Effector memory CD8-positive, alpha-beta T cell (primary cell): ENCODE results near the gene CAPRIN1.
"Not testable (repeated sequence)": the region's sequence is repeated elsewhere in the genome, so short reads cannot be mapped to it uniquely, and the experiment has no call there.

Source experiments
- ATAC-seq: fragments of 150-1000 bp; cut with Tn5 transposase; replicated peaks from 2 replicates; pipeline ENCODE4 v1.10.0; 2021; ENCODE audit warnings: mild to moderate bottlenecking, moderate library complexity
- DNase-seq, 3 experiments: peaks; one replicate each; pipeline ENCODE4 v3.0.0; 2021
- H3K27ac Mint-ChIP-seq, 2 donors: one replicate each; pipeline ENCODE4 v1.8.0; 2022; ENCODE audit warnings: mild to moderate bottlenecking in 2 of 2, mixed read lengths in 2 of 2, moderate library complexity in 2 of 2
- H3K27me3 Mint-ChIP-seq, 2 donors: one replicate each; pipeline ENCODE4 v1.8.0; 2022; ENCODE audit warnings: mixed read lengths in 2 of 2
- H3K36me3 Mint-ChIP-seq: one replicate; pipeline ENCODE4 v1.8.0; 2022; ENCODE audit warnings: mild to moderate bottlenecking, moderate library complexity, mixed read lengths; ENCODE audit not compliant: insufficient read depth
- H3K4me1 Mint-ChIP-seq, 2 donors: one replicate each; pipeline ENCODE4 v1.8.0; 2022; ENCODE audit warnings: low read depth in 2 of 2, mixed read lengths in 2 of 2
- H3K4me3 Mint-ChIP-seq, 2 donors: one replicate each; pipeline ENCODE4 v1.8.0; 2022; ENCODE audit warnings: mild to moderate bottlenecking in 2 of 2, mixed read lengths in 2 of 2, moderate library complexity in 2 of 2
- H3K9me3 Mint-ChIP-seq, 2 donors: one replicate each; pipeline ENCODE4 v1.8.0; 2022; ENCODE audit warnings: mixed read lengths in 2 of 2

CAPRIN1 gene

DNA sequence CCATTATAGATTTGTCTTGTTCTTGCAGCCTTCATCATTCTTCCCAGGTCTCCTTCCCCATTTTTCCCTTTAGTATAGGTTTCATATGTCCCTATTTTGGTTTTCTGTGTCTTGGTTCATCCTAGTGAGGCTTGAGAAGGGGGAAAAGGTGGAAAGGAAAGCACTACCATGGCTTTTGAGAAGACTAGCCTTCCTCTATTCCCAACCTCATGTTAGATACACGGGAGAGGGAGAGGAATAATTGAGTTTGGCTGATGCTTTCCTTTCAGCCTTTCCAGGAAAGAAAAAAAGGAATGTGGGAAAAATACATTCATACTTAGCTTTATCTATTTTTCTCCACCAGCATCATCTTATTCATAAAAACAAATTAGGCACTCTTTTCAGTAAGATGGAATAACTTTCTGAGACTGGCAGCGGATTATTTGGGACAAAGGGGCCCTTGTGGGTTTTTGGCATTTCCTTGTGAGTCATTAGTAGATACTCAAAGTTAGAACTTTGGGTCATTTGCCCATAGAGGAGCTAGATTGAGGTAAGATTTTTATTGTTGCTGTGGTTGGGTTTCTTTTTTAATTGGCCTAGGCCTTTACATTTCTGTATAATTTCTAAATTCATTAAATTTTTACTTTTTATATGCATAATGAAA lies 23.8 kb downstream of the CAPRIN1 start:
- Mint-ChIP-seq H3K27me3 (no peaks in the 10 kb centered on the region), H3K4me3 (no peak overlapping the region), H3K27ac (peak overlapping the region; percentile 8 to 76), H3K4me1 (peaks cover 11 to 47% of the 10 kb centered on the region in 2 donors), H3K9me3 (no peaks in the 10 kb centered on the region), H3K36me3 (peaks cover 69% of the 10 kb centered on the region)
- DNase-seq: no peak
- no peak for ATAC-seq

DNA sequence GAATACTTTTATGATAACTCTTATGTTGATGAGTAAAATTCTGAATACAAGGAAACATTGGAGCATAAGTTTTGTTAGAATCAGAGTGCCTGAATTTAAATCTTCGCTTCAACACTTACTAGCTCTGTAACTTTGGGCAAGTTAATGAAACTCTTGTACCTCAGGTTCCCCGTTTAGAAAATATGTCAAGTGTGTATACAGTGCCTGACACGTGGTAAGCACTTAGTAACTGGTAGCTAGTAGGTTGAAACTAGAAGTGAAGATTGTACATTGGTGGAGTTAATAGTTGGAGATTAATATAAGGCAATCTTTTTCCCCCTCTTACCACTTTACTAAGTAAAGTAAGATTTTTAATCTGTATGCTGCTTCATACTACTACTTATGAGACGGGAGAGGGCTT lies 29.1 kb downstream of the CAPRIN1 start:
- Mint-ChIP-seq H3K4me3 (no peak overlapping the region), H3K27ac (no peak overlapping the region), H3K36me3 (peaks cover 92% of the 10 kb centered on the region), H3K9me3 (no peaks in the 10 kb centered on the region), H3K27me3 (no peaks in the 10 kb centered on the region), H3K4me1 (peaks cover 2 to 38% of the 10 kb centered on the region in 2 donors)
- ATAC-seq (no peak), DNase-seq (no peak)

DNA sequence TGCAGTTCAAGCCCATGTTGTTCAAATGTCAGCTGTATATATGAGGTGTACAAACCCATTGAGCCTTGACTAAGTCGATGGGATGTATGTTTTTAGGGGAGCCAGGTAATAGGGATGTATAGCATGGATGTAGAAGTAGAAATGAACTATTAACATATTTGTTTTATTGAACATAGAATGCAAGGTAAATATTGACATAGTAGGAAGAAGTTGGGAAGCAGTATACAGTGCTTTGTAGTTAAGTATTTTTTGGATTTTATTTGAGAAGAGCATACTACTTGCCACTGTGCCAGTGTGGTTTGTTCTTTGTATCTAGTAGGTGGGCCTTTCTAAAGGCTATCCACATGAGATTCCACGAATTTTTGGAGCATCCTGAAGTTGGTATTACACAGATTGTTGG lies 33.1 kb downstream of the CAPRIN1 start:
- Mint-ChIP-seq H3K4me3 (no peak overlapping the region), H3K27me3 (no peaks in the 10 kb centered on the region), H3K4me1 (peaks cover 8 to 26% of the 10 kb centered on the region in 2 donors), H3K27ac (peak overlapping the region; percentile 72 to 91), H3K36me3 (peaks cover 99% of the 10 kb centered on the region), H3K9me3 (no peaks in the 10 kb centered on the region)
- ATAC-seq (no peak), DNase-seq (no peak)

DNA sequence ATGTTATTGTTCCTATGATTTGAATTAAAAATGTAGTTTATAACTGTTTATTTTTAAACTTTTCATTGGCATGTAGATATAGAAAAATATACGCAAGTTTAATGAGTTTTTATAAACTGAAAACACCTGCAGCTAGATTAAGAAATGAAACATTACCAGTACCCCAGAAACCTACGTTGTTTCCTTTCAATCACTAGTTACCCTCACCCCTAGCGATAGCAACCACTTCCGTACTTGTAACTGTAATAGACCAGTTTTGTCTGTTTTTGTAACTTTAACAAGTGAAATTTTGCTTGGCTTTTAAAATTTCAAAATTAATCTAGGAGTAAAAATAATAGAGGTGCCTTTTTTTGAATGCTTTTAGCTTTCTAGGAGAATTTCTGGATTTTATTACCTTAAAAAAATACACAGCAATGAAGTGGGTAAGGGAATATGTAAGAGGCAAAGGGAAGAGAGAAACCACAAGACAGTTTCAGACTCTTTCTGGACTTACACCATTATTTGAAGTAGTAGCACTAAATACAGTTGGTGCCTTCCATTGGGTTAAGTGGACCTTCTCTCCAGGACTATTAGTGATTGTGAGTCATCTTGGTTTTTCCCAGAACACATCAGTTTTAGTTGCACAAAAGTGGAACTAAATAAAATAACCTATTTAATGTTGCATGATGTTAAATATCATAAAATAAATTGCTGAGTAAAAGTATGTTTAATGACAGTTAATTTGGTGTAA lies 35.2 kb downstream of the CAPRIN1 start:
- peaks cover 98% of the 10 kb centered on the region for H3K36me3 Mint-ChIP-seq
- ATAC-seq (peak; percentile 84), DNase-seq (no peak)
- H3K27ac Mint-ChIP-seq: peak overlapping the region; percentile 84 to 91
- no peaks in the 10 kb centered on the region for H3K27me3 Mint-ChIP-seq
- H3K4me1 Mint-ChIP-seq: peaks cover 8 to 26% of the 10 kb centered on the region in 2 donors
- no peaks in the 10 kb centered on the region for H3K9me3 Mint-ChIP-seq
- H3K4me3 Mint-ChIP-seq: peak overlapping the region; percentile 19 to 43

DNA sequence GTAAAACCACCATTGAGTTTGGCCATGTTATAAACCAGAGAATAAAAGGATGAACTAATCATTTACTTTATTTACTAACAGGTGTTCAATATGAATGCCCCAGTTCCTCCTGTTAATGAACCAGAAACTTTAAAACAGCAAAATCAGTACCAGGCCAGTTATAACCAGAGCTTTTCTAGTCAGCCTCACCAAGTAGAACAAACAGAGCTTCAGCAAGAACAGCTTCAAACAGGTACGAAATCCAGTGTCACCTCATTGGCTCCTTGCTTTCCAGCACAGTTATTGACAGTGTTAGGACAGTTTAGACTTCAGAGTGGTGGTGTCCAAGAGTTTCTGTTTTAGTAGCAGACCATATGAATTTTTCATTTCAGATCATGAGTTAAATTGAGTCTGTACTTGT lies 40.3 kb downstream of the CAPRIN1 start:
- no peaks in the 10 kb centered on the region for H3K27me3 Mint-ChIP-seq
- no peak for ATAC-seq
- peak overlapping the region in 1 of 2 donors; percentile 90 for H3K27ac Mint-ChIP-seq
- H3K36me3 Mint-ChIP-seq: peaks cover 94% of the 10 kb centered on the region
- no peak for DNase-seq
- peaks cover 0 to 4% of the 10 kb centered on the region in 2 donors for H3K4me1 Mint-ChIP-seq
- H3K4me3 Mint-ChIP-seq: no peak overlapping the region
- H3K9me3 Mint-ChIP-seq: no peaks in the 10 kb centered on the region

DNA sequence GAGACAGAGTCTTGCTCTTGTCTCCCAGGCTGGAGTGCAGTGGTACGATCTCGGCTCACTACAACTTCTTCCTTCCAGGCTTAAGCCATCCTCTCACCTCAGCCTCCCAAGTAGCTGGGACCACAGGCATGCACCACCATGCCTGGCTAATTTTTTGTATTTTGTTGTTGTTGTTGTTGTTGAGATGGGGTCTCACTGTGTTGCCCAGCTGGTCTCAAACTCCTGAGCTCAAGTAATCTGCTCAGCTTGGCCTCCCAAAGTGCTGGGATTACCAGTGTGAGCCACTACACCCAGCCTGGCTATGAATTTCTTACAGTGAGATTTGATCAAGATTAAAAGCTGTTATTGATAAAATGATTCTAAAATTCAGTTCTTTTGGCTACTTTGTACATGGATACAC lies 43.4 kb downstream of the CAPRIN1 start:
- H3K4me3 Mint-ChIP-seq, ATAC-seq, DNase-seq, H3K9me3 Mint-ChIP-seq, H3K27me3 Mint-ChIP-seq, H3K4me1 Mint-ChIP-seq: not testable (repeated sequence)
- Mint-ChIP-seq H3K36me3 (peaks cover 95% of the 10 kb centered on the region), H3K27ac (peak overlapping the region; percentile 42 to 79)

DNA sequence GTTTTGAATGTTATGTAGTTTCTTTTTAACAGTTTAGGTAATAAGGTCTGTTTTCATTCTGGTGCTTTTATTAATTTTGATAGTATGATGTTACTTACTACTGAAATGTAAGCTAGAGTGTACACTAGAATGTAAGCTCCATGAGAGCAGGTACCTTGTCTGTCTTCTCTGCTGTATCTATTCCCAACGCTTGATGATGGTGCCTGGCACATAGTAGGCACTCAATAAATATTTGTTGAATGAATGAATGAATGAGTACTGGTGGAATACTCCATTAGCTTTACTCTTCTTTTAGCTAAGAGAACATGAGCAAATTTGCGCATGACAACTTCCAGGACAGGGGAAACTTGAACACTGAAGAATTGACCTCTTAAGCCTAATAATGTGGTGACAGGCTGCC lies 47.3 kb downstream of the CAPRIN1 start:
- H3K4me1 Mint-ChIP-seq: no peaks in the 10 kb centered on the region
- no peak for ATAC-seq
- H3K9me3 Mint-ChIP-seq: no peaks in the 10 kb centered on the region
- H3K27ac Mint-ChIP-seq: peak overlapping the region in 1 of 2 donors; percentile 46
- H3K4me3 Mint-ChIP-seq: no peak overlapping the region
- no peaks in the 10 kb centered on the region for H3K27me3 Mint-ChIP-seq
- DNase-seq: no peak
- peaks cover 61% of the 10 kb centered on the region for H3K36me3 Mint-ChIP-seq

DNA sequence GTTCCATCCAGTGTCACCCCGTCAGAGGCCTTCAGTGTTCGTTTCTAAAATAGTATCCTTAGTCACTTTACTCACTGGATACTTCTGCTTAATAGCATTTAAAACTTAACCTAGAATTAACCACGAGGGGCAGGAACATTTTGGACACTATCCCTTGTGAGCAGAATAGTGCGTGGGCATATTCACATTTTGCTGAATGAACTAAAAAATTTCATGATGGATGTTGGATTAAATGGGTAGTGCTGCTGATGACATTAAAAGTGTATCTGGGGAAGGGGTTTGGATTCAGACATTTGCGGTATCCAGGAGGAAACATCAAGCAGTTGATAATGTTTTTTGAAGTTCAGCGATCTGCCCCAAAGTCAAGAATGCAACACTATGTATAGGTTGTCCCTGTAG lies 53.1 kb downstream of the CAPRIN1 start:
- Mint-ChIP-seq H3K27me3 (no peaks in the 10 kb centered on the region), H3K4me3 (peak overlapping the region; percentile 93 to 97), H3K9me3 (no peaks in the 10 kb centered on the region), H3K4me1 (peaks cover 31 to 35% of the 10 kb centered on the region in 2 donors), H3K36me3 (peaks cover 35% of the 10 kb centered on the region), H3K27ac (peak overlapping the region; percentile 99)
- no peak for DNase-seq
- ATAC-seq: no peak

DNA sequence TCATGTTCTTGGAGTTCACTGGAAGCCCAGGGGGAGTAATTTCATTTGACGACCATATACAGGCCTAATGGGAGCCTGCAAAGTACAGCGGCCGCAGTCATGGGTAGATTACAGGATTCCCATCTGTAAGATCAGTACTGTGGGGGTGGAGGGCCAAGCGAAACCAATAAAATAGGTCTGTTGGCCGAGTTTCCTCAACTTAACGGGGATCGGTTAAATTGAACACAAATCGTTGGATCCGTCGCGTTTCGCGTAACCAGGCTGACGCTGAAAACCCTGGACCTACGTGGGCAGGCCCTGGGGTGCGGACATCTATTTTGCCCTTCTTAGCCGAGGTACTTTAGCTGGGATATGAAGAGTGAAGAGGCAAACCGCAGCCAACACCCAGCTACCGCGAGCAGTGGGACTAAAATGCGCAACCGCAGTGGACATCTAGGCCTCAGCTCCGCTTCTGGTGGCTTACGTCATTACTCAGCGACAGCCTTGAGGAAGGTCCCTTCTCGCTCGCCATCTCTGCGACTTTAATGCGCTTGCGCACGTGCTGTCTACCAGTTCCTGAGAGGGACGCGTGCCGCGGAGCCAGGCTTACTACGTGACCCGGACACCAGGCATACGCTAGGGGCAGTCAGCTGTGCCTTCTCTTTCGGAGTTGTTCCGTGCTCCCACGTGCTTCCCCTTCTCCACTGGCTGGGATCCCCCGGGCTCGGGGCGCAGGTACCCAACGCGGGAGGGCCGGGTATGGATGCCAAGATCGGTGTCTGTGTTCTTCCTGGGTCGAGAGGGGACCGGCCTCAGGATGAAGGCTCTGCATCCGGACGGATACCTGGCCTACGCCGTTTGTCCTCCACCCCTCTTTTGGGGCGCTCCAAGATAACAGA lies 53.8 kb downstream of the CAPRIN1 start, which contains the start of gene NAT10:
TSS of gene NAT10 (plus strand) at position 551 of the 878 bp plus-strand sequence. CDS start 2,597 bp downstream, outside the sequence.
- Mint-ChIP-seq H3K27ac (peak within 1 kb of the TSS; percentile 99), H3K4me3 (peak within 1 kb of the TSS; percentile 93 to 97), H3K36me3 (peaks cover 35% of the 10 kb centered on the region), H3K9me3 (no peaks in the 10 kb centered on the region), H3K4me1 (peaks cover 31 to 35% of the 10 kb centered on the region in 2 donors), H3K27me3 (no peaks in the 10 kb centered on the region)
- ATAC-seq: peak; percentile 92
- DNase-seq: peak; percentile 97 to 98 (median 98)

DNA sequence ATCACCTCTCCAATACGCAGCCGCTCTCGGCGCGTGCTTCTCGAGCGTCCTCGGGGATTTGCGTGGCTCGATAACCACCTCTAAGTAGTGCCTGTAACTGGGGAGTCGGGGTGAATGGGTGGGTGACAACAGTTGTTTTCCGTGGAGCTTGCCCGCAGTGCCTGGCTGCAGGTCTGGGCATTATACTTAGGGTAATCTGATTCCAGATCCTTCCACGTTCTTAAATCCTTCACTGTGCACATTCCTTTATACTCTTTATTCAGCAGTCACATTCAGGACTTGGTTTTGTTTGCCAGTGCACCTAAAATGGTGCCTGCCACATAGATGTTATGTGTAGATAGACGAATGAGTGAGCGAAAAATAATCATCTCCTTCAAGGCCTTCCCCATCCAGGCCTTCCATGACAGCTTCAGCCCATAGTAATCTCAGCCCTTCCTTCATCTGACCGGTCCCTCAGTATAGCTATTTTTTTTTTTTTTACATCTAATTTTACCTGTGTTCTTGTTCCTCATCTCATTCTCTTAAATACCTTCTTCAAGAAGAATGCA lies 54.5 kb downstream of the CAPRIN1 start:
- Mint-ChIP-seq H3K4me1 (peaks cover 31 to 35% of the 10 kb centered on the region in 2 donors), H3K36me3 (peaks cover 38% of the 10 kb centered on the region), H3K27ac (peak overlapping the region; percentile 99), H3K9me3 (no peaks in the 10 kb centered on the region), H3K27me3 (no peaks in the 10 kb centered on the region), H3K4me3 (peak overlapping the region; percentile 93 to 97)
- DNase-seq (no peak), ATAC-seq (no peak)

DNA sequence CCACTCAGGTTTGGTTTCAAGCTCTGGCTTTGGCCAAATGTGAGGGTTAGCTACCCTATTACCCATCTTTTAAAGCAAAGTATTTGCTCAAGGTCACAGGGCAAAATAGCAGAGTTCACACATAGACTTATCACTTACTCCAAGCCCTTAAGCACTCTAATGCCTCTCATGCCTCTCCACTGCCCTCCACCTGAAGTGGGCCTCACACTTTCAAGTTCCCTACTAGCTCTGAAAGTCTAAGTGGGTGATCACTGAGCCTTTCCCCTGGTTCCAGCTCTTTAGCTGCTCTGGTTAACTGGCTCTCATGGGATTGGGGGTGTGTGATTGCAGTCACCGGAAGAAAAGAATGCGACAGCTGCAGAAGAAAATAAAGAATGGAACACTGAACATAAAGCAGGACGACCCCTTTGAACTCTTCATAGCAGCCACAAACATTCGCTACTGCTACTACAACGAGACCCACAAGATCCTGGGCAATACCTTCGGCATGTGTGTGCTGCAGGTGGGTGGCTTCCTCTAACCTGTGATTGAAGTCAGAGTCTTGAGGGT lies 60.3 kb downstream of the CAPRIN1 start:
- ATAC-seq (no peak), DNase-seq (no peak)
- Mint-ChIP-seq H3K4me1 (peaks cover 6 to 9% of the 10 kb centered on the region in 2 donors), H3K27ac (peak overlapping the region in 1 of 2 donors; percentile 48), H3K27me3 (no peaks in the 10 kb centered on the region), H3K9me3 (no peaks in the 10 kb centered on the region), H3K36me3 (peaks cover 67% of the 10 kb centered on the region), H3K4me3 (no peak overlapping the region)

DNA sequence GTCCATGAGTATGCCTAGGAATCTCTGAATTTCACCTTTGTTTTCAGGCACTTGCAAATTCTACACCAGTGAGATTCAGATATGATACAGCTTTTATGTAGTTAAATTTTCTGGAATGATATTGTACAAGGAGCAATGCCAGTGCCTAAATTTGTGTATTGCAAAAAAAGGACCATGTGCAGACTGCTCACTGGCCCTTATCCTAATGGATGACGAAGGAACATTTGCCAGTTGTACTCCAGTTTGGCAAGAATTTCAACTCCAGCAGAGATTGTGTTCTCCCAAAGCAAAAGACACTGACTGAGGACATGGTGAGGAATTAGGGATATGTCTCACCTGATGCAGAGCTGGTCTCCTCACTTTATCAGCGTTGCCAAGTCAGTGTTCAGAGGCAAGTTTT lies 62.5 kb downstream of the CAPRIN1 start:
- ATAC-seq (no peak), DNase-seq (no peak)
- Mint-ChIP-seq H3K9me3 (no peaks in the 10 kb centered on the region), H3K4me1 (peaks cover 3 to 6% of the 10 kb centered on the region in 2 donors), H3K4me3 (no peak overlapping the region), H3K27me3 (no peaks in the 10 kb centered on the region), H3K27ac (peak overlapping the region in 1 of 2 donors; percentile 9), H3K36me3 (peaks cover 81% of the 10 kb centered on the region)

DNA sequence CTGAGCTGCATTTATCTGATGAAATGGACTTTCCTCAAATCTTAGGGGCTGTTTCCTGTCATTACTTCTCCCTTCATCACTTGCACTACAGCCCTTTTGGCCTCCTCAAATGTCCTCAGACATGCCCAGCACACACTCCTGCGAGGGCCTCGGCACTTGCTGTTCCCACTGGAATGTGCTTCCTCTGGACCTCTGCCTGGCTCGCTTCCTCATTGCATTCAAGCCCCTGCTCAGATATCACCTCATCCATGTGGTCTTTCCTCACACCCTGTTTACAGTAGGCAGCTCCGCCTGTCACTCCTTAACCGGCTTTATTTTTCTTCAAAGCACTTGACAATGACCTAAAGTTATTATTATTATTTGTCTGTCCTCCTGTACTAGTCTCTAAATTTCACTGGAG lies 62.9 kb downstream of the CAPRIN1 start:
- DNase-seq (no peak), ATAC-seq (no peak)
- Mint-ChIP-seq H3K27me3 (no peaks in the 10 kb centered on the region), H3K4me1 (peaks cover 0 to 1% of the 10 kb centered on the region in 2 donors), H3K27ac (peak overlapping the region in 1 of 2 donors; percentile 9), H3K36me3 (peaks cover 82% of the 10 kb centered on the region), H3K9me3 (no peaks in the 10 kb centered on the region), H3K4me3 (no peak overlapping the region)
